Nephron progenitor cell (in vitro differentiated cells): ENCODE data around the gene CLEC2A.

Experiments used
- DNase-seq: peaks from one replicate; pipeline ENCODE4 v3.0.0; 2021
- H3K27ac Mint-ChIP-seq: 2 replicates; pipeline ENCODE4 v1.8.0; 2021; ENCODE audit warnings: mild to moderate bottlenecking, moderate library complexity, mixed read lengths
- H3K27me3 Mint-ChIP-seq: 2 replicates; pipeline ENCODE4 v1.8.0; 2021; ENCODE audit warnings: mild to moderate bottlenecking, low read depth, mixed read lengths; ENCODE audit not compliant: poor library complexity
- H3K36me3 Mint-ChIP-seq: 2 replicates; pipeline ENCODE4 v1.8.0; 2021; ENCODE audit warnings: low read depth, mixed read lengths
- H3K4me1 Mint-ChIP-seq: 2 replicates; pipeline ENCODE4 v1.8.0; 2021; ENCODE audit warnings: mixed read lengths
- H3K4me3 Mint-ChIP-seq: 2 replicates; pipeline ENCODE4 v1.8.0; 2021; ENCODE audit warnings: mild to moderate bottlenecking, moderate library complexity, mixed read lengths
- H3K9me3 Mint-ChIP-seq: 2 replicates; pipeline ENCODE4 v1.8.0; 2021; ENCODE audit warnings: mild to moderate bottlenecking, moderate library complexity, mixed read lengths
- TF ChIP-seq, protein P1 (sequence below): fragments of 200-600 bp; sonication (generic); IDR thresholded peaks from 2 replicates; pipeline ENCODE4 v1.5.0; 2021; ENCODE audit warnings: antibody characterized with exemption

CLEC2A gene

GRCh38 chr12:9951026-9951675, 19.0 kb upstream of the CLEC2A start:
- no peaks in the 10 kb centered on the region for H3K27me3 Mint-ChIP-seq
- H3K4me3 Mint-ChIP-seq, result no peak overlapping the region
- H3K27ac Mint-ChIP-seq, result no peak overlapping the region
- H3K36me3 Mint-ChIP-seq, result no peaks in the 10 kb centered on the region
- H3K9me3 Mint-ChIP-seq, result peaks cover 11% of the 10 kb centered on the region
- no peaks in the 10 kb centered on the region for H3K4me1 Mint-ChIP-seq
- TF ChIP-seq, protein P1, sequence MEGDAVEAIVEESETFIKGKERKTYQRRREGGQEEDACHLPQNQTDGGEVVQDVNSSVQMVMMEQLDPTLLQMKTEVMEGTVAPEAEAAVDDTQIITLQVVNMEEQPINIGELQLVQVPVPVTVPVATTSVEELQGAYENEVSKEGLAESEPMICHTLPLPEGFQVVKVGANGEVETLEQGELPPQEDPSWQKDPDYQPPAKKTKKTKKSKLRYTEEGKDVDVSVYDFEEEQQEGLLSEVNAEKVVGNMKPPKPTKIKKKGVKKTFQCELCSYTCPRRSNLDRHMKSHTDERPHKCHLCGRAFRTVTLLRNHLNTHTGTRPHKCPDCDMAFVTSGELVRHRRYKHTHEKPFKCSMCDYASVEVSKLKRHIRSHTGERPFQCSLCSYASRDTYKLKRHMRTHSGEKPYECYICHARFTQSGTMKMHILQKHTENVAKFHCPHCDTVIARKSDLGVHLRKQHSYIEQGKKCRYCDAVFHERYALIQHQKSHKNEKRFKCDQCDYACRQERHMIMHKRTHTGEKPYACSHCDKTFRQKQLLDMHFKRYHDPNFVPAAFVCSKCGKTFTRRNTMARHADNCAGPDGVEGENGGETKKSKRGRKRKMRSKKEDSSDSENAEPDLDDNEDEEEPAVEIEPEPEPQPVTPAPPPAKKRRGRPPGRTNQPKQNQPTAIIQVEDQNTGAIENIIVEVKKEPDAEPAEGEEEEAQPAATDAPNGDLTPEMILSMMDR, result no peak
- no peak for DNase-seq

DNA sequence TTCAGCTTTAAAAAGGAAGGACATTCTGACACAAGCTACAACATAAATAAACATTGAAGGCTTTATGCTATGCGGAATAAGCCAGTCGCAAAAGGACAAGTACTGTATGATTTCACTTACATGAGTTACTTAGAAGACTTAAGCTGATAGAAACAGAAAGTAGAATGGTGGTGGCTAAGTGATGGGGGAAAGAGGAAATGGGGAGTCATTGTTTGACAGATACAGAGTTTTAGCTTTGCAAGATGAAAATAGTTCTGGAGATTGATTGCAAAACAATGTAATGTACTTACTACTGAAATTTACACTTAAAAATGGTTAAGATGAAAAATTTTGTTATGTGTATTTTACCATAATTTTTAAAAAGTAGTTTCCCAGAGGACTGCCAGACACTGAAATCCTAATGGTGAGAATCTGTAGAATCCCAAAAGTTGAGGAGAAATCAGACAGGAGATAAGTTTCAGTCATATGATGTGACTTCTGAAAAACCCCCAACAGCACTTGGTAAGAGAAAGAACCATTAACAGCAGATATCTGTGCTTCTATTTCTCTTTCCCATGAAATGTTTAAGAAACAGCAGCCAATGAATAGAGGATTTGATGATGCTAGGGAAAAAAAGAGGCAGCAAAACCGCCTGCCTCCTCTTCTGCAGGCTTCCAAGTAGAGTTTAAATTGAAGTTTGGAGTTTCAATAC, 16.6 kb upstream of the CLEC2A start:
- Mint-ChIP-seq H3K27ac (no peak overlapping the region), H3K27me3 (no peaks in the 10 kb centered on the region), H3K9me3 (peaks cover 11% of the 10 kb centered on the region), H3K4me1 (no peaks in the 10 kb centered on the region), H3K4me3 (no peak overlapping the region), H3K36me3 (no peaks in the 10 kb centered on the region)
- DNase-seq, result no peak
- TF ChIP-seq, protein P1, result no peak

GRCh38 chr12:9947674-9948073, 15.5 kb upstream of the CLEC2A start:
- no peak overlapping the region for H3K4me3 Mint-ChIP-seq
- H3K27ac Mint-ChIP-seq, result no peak overlapping the region
- H3K4me1 Mint-ChIP-seq, result no peaks in the 10 kb centered on the region
- TF ChIP-seq, protein P1, result no peak
- peaks cover 8% of the 10 kb centered on the region for H3K27me3 Mint-ChIP-seq
- DNase-seq, result no peak
- H3K9me3 Mint-ChIP-seq, result peaks cover 11% of the 10 kb centered on the region
- no peaks in the 10 kb centered on the region for H3K36me3 Mint-ChIP-seq

DNA sequence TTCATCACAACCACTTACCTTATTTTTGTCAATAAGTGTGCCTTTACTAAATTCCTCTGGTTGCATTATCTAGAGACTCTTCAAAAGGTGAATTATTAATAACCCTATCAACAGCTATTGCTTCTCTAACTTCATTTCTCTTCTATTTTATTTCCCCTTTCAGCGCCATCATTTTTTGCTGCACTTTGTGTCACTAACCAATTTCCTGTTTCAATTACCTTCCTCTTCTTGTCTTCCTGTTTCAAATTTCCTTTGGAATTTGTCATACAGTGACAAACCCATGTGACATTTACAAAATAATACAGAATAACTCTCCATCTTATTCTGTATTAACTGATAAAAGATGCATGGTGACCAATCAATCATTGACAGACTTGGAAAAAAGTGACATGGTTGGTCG, 12.2 kb upstream of the CLEC2A start:
- TF ChIP-seq, protein P1, result no peak
- Mint-ChIP-seq H3K9me3 (peaks cover 4% of the 10 kb centered on the region), H3K4me1 (no peaks in the 10 kb centered on the region), H3K36me3 (no peaks in the 10 kb centered on the region), H3K4me3 (no peak overlapping the region), H3K27me3 (peaks cover 13% of the 10 kb centered on the region), H3K27ac (no peak overlapping the region)
- no peak for DNase-seq

GRCh38 chr12:9943240-9943639, 11.1 kb upstream of the CLEC2A start:
- H3K4me3 Mint-ChIP-seq, result no peak overlapping the region
- H3K27ac Mint-ChIP-seq, result no peak overlapping the region
- H3K4me1 Mint-ChIP-seq, result no peaks in the 10 kb centered on the region
- DNase-seq, result peak; percentile 5
- peaks cover 13% of the 10 kb centered on the region for H3K27me3 Mint-ChIP-seq
- TF ChIP-seq, protein P1, result no peak
- H3K36me3 Mint-ChIP-seq, result no peaks in the 10 kb centered on the region
- peaks cover 4% of the 10 kb centered on the region for H3K9me3 Mint-ChIP-seq

DNA sequence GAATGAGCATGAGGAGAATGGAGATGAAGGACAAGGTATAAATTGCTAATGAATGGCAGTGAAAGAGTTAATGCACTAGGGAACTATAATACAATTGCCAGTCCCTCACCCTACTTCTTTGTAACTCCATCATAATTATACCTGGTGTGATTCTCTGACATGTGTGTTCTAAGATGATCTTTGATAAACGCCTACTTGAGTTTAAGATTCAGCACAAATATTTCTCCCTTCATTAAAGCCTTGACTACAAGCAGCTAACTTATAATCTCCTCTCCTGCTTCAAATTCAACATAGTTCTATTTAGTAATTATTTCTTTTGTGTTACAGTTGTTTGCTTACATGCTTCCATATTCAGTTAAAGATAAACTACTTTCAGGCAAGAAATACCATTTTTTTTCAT, 9.7 kb upstream of the CLEC2A start:
- Mint-ChIP-seq H3K9me3 (peaks cover 4% of the 10 kb centered on the region), H3K36me3 (no peaks in the 10 kb centered on the region), H3K27ac (no peak overlapping the region), H3K4me3 (no peak overlapping the region), H3K4me1 (no peaks in the 10 kb centered on the region), H3K27me3 (peaks cover 13% of the 10 kb centered on the region)
- DNase-seq, result no peak
- TF ChIP-seq, protein P1, result no peak
